Eye (tissue), 1 donor: Measurements from ENCODE around the gene MCAT.

Source experiments
- DNase-seq: peaks from one replicate; pipeline ENCODE4 v3.0.0-alpha.2; 2015

The MCAT gene

GRCh38 chr22:43085658-43086606, 57.3 kb downstream of the MCAT start:
- no peak for DNase-seq
